IMR-90 (cell line): ENCODE results near the gene SELENOS. TPM values are rescaled to one million over a fixed set of nuclear protein-coding genes. Genes with fewer than 3 reads are reported as not detected.

Experiments
- ATAC-seq: fragments of 200-7000 bp; cut with Tn5 transposase; 2 replicates; pipeline ENCODE4 v1.9.1; 2020; ENCODE audit warnings: low read depth, mild to moderate bottlenecking, moderate library complexity
- BruUV-seq: library from RNA; stranded (reverse); fragments of 400-500 nt; replicated peaks from 2 replicates; lab custom pipeline; 2021; lab: Mats Ljungman, UMichigan
- CTCF ChIA-PET: fragments of 300-600 bp; formaldehyde crosslinking; extraction: SDS; loops from one replicate; lab custom pipeline; 2021; ENCODE audit warnings: antibody characterized with exemption; lab: Yijun Ruan, JAX
- POLR2A ChIA-PET: fragments of 300-600 bp; sonication (Branson Sonifier 250); formaldehyde crosslinking; loops from one replicate; lab custom pipeline; 2022; ENCODE audit warnings: antibody characterized with exemption; ENCODE audit not compliant: unreplicated experiment; lab: Charles Lee
- DNase-seq: peaks from one replicate; pipeline ENCODE4 v3.0.0; 2013
- H2AFZ ChIP-seq: replicated peaks from 2 replicates; pipeline ENCODE3; 2013; ENCODE audit warnings: low read length, mild to moderate bottlenecking; ENCODE audit not compliant: poor library complexity
- H2AK5ac ChIP-seq: 2 replicates; pipeline ENCODE4 v1.6.1; 2013; ENCODE audit warnings: low read depth, low read length, inconsistent platforms
- H2AK9ac ChIP-seq: replicated peaks from 2 replicates; pipeline ENCODE3; 2013; ENCODE audit warnings: mild to moderate bottlenecking, low read depth, low read length, moderate library complexity; ENCODE audit not compliant: poor library complexity
- H2BK120ac ChIP-seq: 2 replicates; pipeline ENCODE4 v1.6.1; 2013; ENCODE audit warnings: low read depth, low read length, inconsistent platforms
- H2BK15ac ChIP-seq: 3 replicates; pipeline ENCODE4 v1.6.1; 2013; ENCODE audit warnings: low read depth, low read length, inconsistent platforms
- H2BK20ac ChIP-seq: 2 replicates; pipeline ENCODE4 v1.6.1; 2013; ENCODE audit warnings: low read depth, mild to moderate bottlenecking, inconsistent platforms, low read length, moderate library complexity
- H2BK5ac ChIP-seq: 2 replicates; pipeline ENCODE4 v1.6.1; 2013; ENCODE audit warnings: mild to moderate bottlenecking, low read depth, low read length, inconsistent platforms; ENCODE audit not compliant: poor library complexity, severe bottlenecking
- H3K14ac ChIP-seq: replicated peaks from 2 replicates; pipeline ENCODE4 v1.6.1; 2013; ENCODE audit warnings: low read depth, low read length, inconsistent platforms
- H3K18ac ChIP-seq: 2 replicates; pipeline ENCODE4 v1.6.1; 2013; ENCODE audit warnings: low read depth, low read length, control low read depth
- H3K23ac ChIP-seq: 2 replicates; pipeline ENCODE4 v1.6.1; 2013; ENCODE audit warnings: low read depth, low read length, inconsistent platforms
- H3K27ac ChIP-seq: 2 replicates; pipeline ENCODE4 v1.5.1; 2013; ENCODE audit warnings: mild to moderate bottlenecking, control low read depth, low read length; ENCODE audit not compliant: insufficient read depth
- H3K27me3 ChIP-seq: 2 replicates; pipeline ENCODE4 v1.6.1; 2013; ENCODE audit warnings: low read length; ENCODE audit not compliant: control insufficient read depth, insufficient read depth
- H3K36me3 ChIP-seq: 2 replicates; pipeline ENCODE4 v1.6.1; 2013; ENCODE audit warnings: low read length, mixed read lengths; ENCODE audit not compliant: control insufficient read depth, insufficient read depth
- H3K4ac ChIP-seq: 2 replicates; pipeline ENCODE4 v1.6.1; 2013; ENCODE audit warnings: low read depth, low read length, inconsistent platforms
- H3K4me1 ChIP-seq: 2 replicates; pipeline ENCODE4 v1.6.1; 2013; ENCODE audit warnings: low read length, mixed read lengths; ENCODE audit not compliant: control insufficient read depth, insufficient read depth
- H3K4me2 ChIP-seq: 2 replicates; pipeline ENCODE4 v1.6.1; 2013; ENCODE audit warnings: low read depth, mild to moderate bottlenecking, control low read depth, low read length, moderate library complexity
- H3K4me3 ChIP-seq: 2 replicates; pipeline ENCODE4 v1.5.1; 2013; ENCODE audit warnings: low read depth, mild to moderate bottlenecking, control low read depth, low read length, moderate library complexity; ENCODE audit not compliant: insufficient read depth
- H3K56ac ChIP-seq: 2 replicates; pipeline ENCODE4 v1.6.1; 2013; ENCODE audit warnings: low read length, inconsistent platforms; ENCODE audit not compliant: insufficient read depth; ENCODE audit errors: extremely low read depth
- H3K79me1 ChIP-seq, 2 experiments: 2 replicates each; pipeline ENCODE4 v1.6.1; 2013; ENCODE audit warnings: low read length in 2 of 2, inconsistent platforms in 1 of 2, low read depth in 1 of 2
- H3K9ac ChIP-seq: 2 replicates; pipeline ENCODE4 v1.6.1; 2013; ENCODE audit warnings: low read depth, low read length, control low read depth
- H3K9me1 ChIP-seq: 2 replicates; pipeline ENCODE4 v1.6.1; 2013; ENCODE audit warnings: low read length, inconsistent platforms; ENCODE audit not compliant: insufficient read depth
- H3K9me3 ChIP-seq: 2 replicates; pipeline ENCODE4 v1.6.1; 2013; ENCODE audit warnings: low read length; ENCODE audit not compliant: control insufficient read depth, insufficient read depth
- H4K20me1 ChIP-seq: 2 replicates; pipeline ENCODE4 v1.6.1; 2013; ENCODE audit warnings: low read length, inconsistent platforms; ENCODE audit not compliant: insufficient read depth
- H4K5ac ChIP-seq: 2 replicates; pipeline ENCODE4 v1.6.1; 2013; ENCODE audit warnings: mild to moderate bottlenecking, low read depth, low read length, control low read depth
- H4K8ac ChIP-seq, 2 experiments: 2 replicates each; pipeline ENCODE4 v1.6.1; 2013; ENCODE audit warnings: low read depth in 2 of 2, low read length in 2 of 2, control low read depth in 1 of 2, inconsistent platforms in 1 of 2
- H4K91ac ChIP-seq: 2 replicates; pipeline ENCODE4 v1.6.1; 2013; ENCODE audit warnings: low read depth, low read length, inconsistent platforms; ENCODE audit not compliant: insufficient read depth
- BHLHE40 ChIP-seq: fragments of 150-350 bp; IDR thresholded peaks from 2 replicates; pipeline ENCODE4 v1.6.1; 2016; ENCODE audit warnings: mild to moderate bottlenecking, low read depth, low read length
- CEBPB ChIP-seq: IDR thresholded peaks from 2 replicates; pipeline ENCODE4 v1.6.1; 2012; ENCODE audit warnings: low read depth, low read length, improper control_type of control experiment
- CHD1 ChIP-seq: IDR thresholded peaks from 2 replicates; pipeline ENCODE4 v1.6.1; 2012; ENCODE audit warnings: low read depth, low read length, improper control_type of control experiment
- ELK1 ChIP-seq: fragments of 150-350 bp; IDR thresholded peaks from 2 replicates; pipeline ENCODE4 v1.6.1; 2016; ENCODE audit warnings: low read depth, mild to moderate bottlenecking, low read length, moderate library complexity, borderline replicate concordance
- MAFK ChIP-seq: IDR thresholded peaks from 2 replicates; pipeline ENCODE4 v1.6.1; 2012; ENCODE audit warnings: low read depth, low read length, improper control_type of control experiment
- MAZ ChIP-seq: IDR thresholded peaks from 2 replicates; pipeline ENCODE4 v1.6.1; 2012; ENCODE audit warnings: low read depth, mild to moderate bottlenecking, low read length, improper control_type of control experiment, moderate library complexity, borderline replicate concordance
- NFE2L2 ChIP-seq: fragments of 150-350 bp; IDR thresholded peaks from 2 replicates; pipeline ENCODE4 v1.6.1; 2016; ENCODE audit warnings: low read depth, mild to moderate bottlenecking, low read length
- POLR2A ChIP-seq: IDR thresholded peaks from 2 replicates; pipeline ENCODE4 v1.6.1; 2012; ENCODE audit warnings: mild to moderate bottlenecking, low read depth, low read length
- RCOR1 ChIP-seq: IDR thresholded peaks from 2 replicates; pipeline ENCODE4 v1.6.1; 2012; ENCODE audit warnings: mild to moderate bottlenecking, low read length, improper control_type of control experiment; ENCODE audit not compliant: insufficient replicate concordance
- WGBS, 2 experiments: methylation state at CpG; one replicate each; pipeline versions ENCODE4 v1.1.5 to v1.1.7; 2013; ENCODE audit warnings: missing lambda C conversion rate in 2 of 2; ENCODE audit not compliant: insufficient read length in 1 of 2; ENCODE audit errors: extremely low coverage in 2 of 2; 5-methylcytosine and 5-hydroxymethylcytosine counted together
- dilution Hi-C: fragments of 300-500 bp; cut with HindIII; formaldehyde crosslinking; loops from one replicate; pipeline ENCODE4 v1.14.3; 2018; ENCODE audit warnings: low sequenced_read_pairs; ENCODE audit not compliant: unreplicated experiment
- in situ Hi-C: fragments of 300-500 bp; cut with MboI; formaldehyde crosslinking; loops from 3 replicates; pipeline ENCODE4 v1.14.3; 2019; ENCODE audit warnings: low sequenced_read_pairs, inconsistent platforms, mixed read lengths
- intact Hi-C: fragments of 100-400 bp; cut with micrococcal nuclease; formaldehyde crosslinking; loops from 2 replicates; pipeline ENCODE4 v1.10.0; 2022
- polyA plus RNA-seq, 3 experiments: library from polyadenylated mRNA; depleted of rRNA; stranded (reverse); fragments of >200 nt; gene quantifications; 2 replicates each; pipeline ENCODE4 v1.2.3, GENCODE V29; 2012; ENCODE audit warnings: low replicate concordance in 1 of 3
- total RNA-seq: library from RNA; depleted of rRNA; stranded (reverse); fragments of >200 nt; gene quantifications from 2 replicates; pipeline ENCODE4 v1.2.3, GENCODE V29; 2012

Gene SELENOS
- total and polyA plus RNA-seq, 2 of the 4 experiments (the other 2 are of a cell fraction), result 39.8 to 77.1 TPM

- Histone ChIP-seq H3K9ac (no peak overlapping the region), H3K79me1 (peaks cover 35 to 61% of the 10 kb centered on the region in 2 experiments), H3K9me1 (peaks cover 7% of the 10 kb centered on the region), H3K14ac (no peak overlapping the region), H2AK5ac (no peak overlapping the region), H3K36me3 (peaks cover 55% of the 10 kb centered on the region), H2AFZ (no peak overlapping the region), H3K4me2 (no peak overlapping the region), H2BK15ac (no peak overlapping the region), H3K9me3 (no peaks in the 10 kb centered on the region), H3K27ac (no peak overlapping the region), H4K20me1 (peaks cover 16% of the 10 kb centered on the region; the same call in 1 of the 2 replicates), H2BK5ac (no peak overlapping the region), H2BK120ac (no peak overlapping the region), H3K4me3 (no peak overlapping the region), H3K23ac (no peak overlapping the region), H3K4me1 (0 out of 2 replicates have a peak, but pooled peaks cover 2% of the 10 kb centered on the region), H4K91ac (no peak overlapping the region), H2BK20ac (no peak overlapping the region), H3K56ac (no peak overlapping the region), H4K8ac (no peak overlapping the region), H2AK9ac (no peak overlapping the region), H4K5ac (no peak overlapping the region), H3K4ac (no peak overlapping the region), H3K27me3 (no peaks in the 10 kb centered on the region), H3K18ac (no peak overlapping the region)
- DNase-seq (no peak), ATAC-seq (no peak)
- 85% methylated on average over 2 of the region's 5 CpGs; no CpG with 5 or more reads in 1 of the 2 experiments for WGBS, 2 experiments
- intact Hi-C loops, result no loop called here
- in situ Hi-C loops, result loop anchor here (25.0 kb wide), 2 partner anchors 361 to 561 kb away; partner anchors contain the start of gene LRRK1
- no TSS peak for BruUV-seq
- ChIA-PET POLR2A (no interaction called here), CTCF (no interaction called here)
- TF ChIP-seq BHLHE40, result no peak
- TF ChIP-seq MAZ, result no peak
- TF ChIP-seq CEBPB, result no peak
- no peak for TF ChIP-seq POLR2A
- TF ChIP-seq CHD1, result no peak
- TF ChIP-seq MAFK, result no peak
- no peak for TF ChIP-seq RCOR1
- TF ChIP-seq ELK1, result no peak
- no peak for TF ChIP-seq NFE2L2
- dilution Hi-C loops, result no loop called here
Measured at GRCh38 chr15:101273534-101273933, 3.8 kb downstream of the SELENOS start.
